AG04450 (cell line): ENCODE results near the gene C6orf136. TPM values are rescaled to one million over a fixed set of nuclear protein-coding genes. Genes with fewer than 3 reads are reported as not detected.

Experiments used
- CTCF ChIA-PET: fragments of 300-600, 350-600 bp; formaldehyde crosslinking; extraction: SDS; loops from one replicate; lab custom pipeline; 2022; ENCODE audit warnings: antibody characterized with exemption, inconsistent platforms; lab: Charles Lee
- POLR2A ChIA-PET: fragments of 350-600 bp; formaldehyde crosslinking; extraction: SDS; loops from one replicate; lab custom pipeline; 2021; ENCODE audit warnings: antibody characterized with exemption, inconsistent platforms; lab: Yijun Ruan, JAX
- DNase-seq: peaks from one replicate; pipeline ENCODE4 v3.0.0-alpha.2; 2011; ENCODE audit warnings: low read depth, low spot score
- H3K27ac ChIP-seq: one replicate; pipeline ENCODE4 v1.5.1; 2012; ENCODE audit warnings: low read depth, low read length, control low read depth
- H3K27me3 ChIP-seq: one replicate; pipeline ENCODE4 v1.6.0; 2012; ENCODE audit warnings: low read length; ENCODE audit not compliant: control insufficient read depth, insufficient read depth
- H3K4me3 ChIP-seq: 2 replicates; pipeline ENCODE4 v1.5.1; 2011; ENCODE audit warnings: mild to moderate bottlenecking, low read depth, low read length, control low read depth
- H3K9me3 ChIP-seq: 2 replicates; pipeline ENCODE4 v1.5.1; 2012; ENCODE audit warnings: low read length; ENCODE audit not compliant: control insufficient read depth, insufficient read depth
- polyA plus RNA-seq: library from polyadenylated mRNA; depleted of rRNA; stranded (reverse); fragments of >200 nt; gene quantifications from 2 replicates; pipeline ENCODE4 v1.2.3, GENCODE V29; 2011
- TF ChIP-seq, protein P1 (sequence below): IDR thresholded peaks from 2 replicates; pipeline ENCODE4 v1.5.1; 2011; ENCODE audit warnings: low read depth, low read length, control low read depth, inconsistent platforms

C6orf136 gene
- polyA plus RNA-seq, 1 experiment, result 5.1 TPM

DNA sequence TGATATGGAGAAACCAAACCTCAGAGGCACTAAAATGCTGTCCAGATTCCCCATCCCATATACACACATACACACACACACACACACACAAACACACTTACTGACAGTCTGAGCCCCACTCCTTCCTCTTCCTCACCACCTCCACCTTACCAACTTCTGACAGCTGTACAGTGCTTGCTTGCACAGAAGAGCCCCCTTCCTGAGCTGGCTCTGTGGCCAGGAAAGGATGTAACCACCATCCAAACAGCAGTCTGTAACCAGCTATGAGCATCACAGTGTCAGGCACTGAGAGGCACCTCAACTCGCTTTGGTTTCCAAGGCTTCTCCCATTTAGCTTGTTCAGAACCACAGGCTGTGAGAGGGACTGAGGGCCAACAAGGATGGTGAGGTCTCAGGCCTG is 5.9 kb upstream of the C6orf136 start:
- Histone ChIP-seq H3K9me3 (peaks cover 2% of the 10 kb centered on the region; the same call in 1 of the 2 replicates), H3K27me3 (no peaks in the 10 kb centered on the region), H3K27ac (no peak overlapping the region), H3K4me3 (no peak overlapping the region)
- TF ChIP-seq, protein P1, sequence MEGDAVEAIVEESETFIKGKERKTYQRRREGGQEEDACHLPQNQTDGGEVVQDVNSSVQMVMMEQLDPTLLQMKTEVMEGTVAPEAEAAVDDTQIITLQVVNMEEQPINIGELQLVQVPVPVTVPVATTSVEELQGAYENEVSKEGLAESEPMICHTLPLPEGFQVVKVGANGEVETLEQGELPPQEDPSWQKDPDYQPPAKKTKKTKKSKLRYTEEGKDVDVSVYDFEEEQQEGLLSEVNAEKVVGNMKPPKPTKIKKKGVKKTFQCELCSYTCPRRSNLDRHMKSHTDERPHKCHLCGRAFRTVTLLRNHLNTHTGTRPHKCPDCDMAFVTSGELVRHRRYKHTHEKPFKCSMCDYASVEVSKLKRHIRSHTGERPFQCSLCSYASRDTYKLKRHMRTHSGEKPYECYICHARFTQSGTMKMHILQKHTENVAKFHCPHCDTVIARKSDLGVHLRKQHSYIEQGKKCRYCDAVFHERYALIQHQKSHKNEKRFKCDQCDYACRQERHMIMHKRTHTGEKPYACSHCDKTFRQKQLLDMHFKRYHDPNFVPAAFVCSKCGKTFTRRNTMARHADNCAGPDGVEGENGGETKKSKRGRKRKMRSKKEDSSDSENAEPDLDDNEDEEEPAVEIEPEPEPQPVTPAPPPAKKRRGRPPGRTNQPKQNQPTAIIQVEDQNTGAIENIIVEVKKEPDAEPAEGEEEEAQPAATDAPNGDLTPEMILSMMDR, result no peak
- ChIA-PET CTCF (interaction anchor here (0.6 to 1.1 kb wide), 2 partner anchors 18 to 446 kb away, joined by 3 read pairs; no protein-coding TSS in a partner anchor), POLR2A (interaction anchor here (0.7 kb wide), 1 partner anchor 10 kb away, joined by 3 read pairs; no protein-coding TSS in a partner anchor)
- no peak for DNase-seq

DNA sequence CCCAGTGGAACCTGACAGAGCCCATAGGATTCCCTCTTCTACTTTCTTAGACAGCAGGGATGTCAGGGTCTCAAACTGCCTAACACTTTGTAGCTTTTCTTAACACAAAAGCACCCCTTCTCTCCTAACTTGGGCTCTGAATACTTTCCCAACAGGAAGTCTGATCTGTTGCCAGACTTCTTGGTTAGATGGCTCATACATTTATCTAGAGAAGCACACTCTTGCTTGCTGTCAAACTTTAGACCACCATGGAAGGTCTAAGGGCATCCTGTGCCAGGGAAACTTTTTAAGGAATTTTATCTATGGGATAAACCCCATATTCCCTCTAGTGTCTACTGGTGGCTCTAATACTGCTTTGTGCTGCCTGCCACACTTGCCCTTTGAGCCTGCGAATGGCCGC is 3.3 kb upstream of the C6orf136 start:
- peaks cover 2% of the 10 kb centered on the region; the same call in 1 of the 2 replicates for H3K9me3 ChIP-seq
- TF ChIP-seq, protein P1, result no peak
- no peaks in the 10 kb centered on the region for H3K27me3 ChIP-seq
- H3K4me3 ChIP-seq, result no peak overlapping the region
- POLR2A ChIA-PET, result no interaction called here
- CTCF ChIA-PET, result no interaction called here
- H3K27ac ChIP-seq, result no peak overlapping the region
- DNase-seq, result no peak

DNA sequence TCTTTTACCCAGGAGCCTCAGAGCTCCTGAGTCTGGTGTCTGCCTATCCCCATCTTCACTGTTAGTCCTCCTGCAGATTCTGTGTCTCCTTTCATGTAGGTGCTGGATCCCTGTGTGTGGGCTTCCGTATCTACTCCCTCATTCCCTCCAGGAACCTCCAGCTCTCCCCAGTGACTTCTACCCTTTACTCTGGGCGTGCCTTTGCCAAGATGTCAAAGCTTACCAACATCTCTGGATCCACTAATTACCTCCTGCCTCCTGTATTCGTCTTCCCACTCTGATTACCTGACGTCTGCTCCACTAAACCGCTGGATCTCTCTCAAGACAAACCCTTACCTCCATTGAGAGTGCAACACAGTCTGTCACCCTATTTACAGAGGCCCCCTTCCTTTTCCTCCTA is 2.2 kb upstream of the C6orf136 start:
- DNase-seq, result no peak
- ChIA-PET CTCF (interaction anchor here (0.5 kb wide), 1 partner anchor 47 kb away, joined by 3 read pairs; no protein-coding TSS in a partner anchor), POLR2A (no interaction called here)

DNA sequence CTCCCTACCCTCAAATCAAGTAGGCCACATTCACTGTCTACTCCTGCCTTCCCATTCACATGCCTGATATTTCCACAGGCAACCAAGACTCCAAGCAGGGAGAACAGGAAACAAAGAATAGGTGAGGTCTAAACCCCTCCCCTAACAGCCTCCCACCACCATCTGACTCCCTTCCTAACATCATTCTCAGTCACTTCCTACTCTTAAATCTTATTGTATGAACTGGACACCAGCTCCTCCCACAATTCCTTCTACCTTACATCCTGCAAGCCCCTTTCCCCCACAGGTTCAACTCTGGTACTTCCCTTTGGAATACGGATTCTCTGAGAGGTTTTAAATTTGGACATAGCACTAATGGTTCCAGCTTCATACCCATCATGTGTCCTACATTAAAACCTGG is 944 bp upstream of the C6orf136 start:
- no peak for DNase-seq
- POLR2A ChIA-PET, result interaction anchor here (0.6 to 1.4 kb wide), 2 partner anchors 16 to 853 kb away, joined by 4 to 11 read pairs; no protein-coding TSS in a partner anchor

More for the DNA sequence above, 2.2 kb upstream of the C6orf136 start:
- Histone ChIP-seq H3K27me3 (no peaks in the 10 kb centered on the region), H3K9me3 (no peaks in the 10 kb centered on the region; the same call in 1 of the 2 replicates), H3K27ac (no peak overlapping the region), H3K4me3 (no peak overlapping the region)
- TF ChIP-seq, protein P1, result no peak

More for the DNA sequence above, 944 bp upstream of the C6orf136 start:
- TF ChIP-seq, protein P1, result no peak
- no peak overlapping the region for H3K27ac ChIP-seq
- no peaks in the 10 kb centered on the region; the same call in 1 of the 2 replicates for H3K9me3 ChIP-seq
- CTCF ChIA-PET, result no interaction called here
- no peak overlapping the region for H3K4me3 ChIP-seq
- H3K27me3 ChIP-seq, result no peaks in the 10 kb centered on the region
